Memory B cell (primary cell): ENCODE data around the gene EP300.
"Not testable (repeated sequence)": the region's sequence is repeated elsewhere in the genome, so short reads cannot be mapped to it uniquely, and the experiment has no call there.

Experiments used
- ATAC-seq: fragments of 150-1000 bp; cut with Tn5 transposase; 2 replicates; pipeline ENCODE4 v1.10.0; 2021; ENCODE audit warnings: low read depth, mild to moderate bottlenecking, moderate library complexity
- DNase-seq, 2 donors: peaks; one replicate each; pipeline ENCODE4 v3.0.0; 2022; ENCODE audit warnings: low spot score in 2 of 2
- H3K27ac Mint-ChIP-seq: one replicate; pipeline ENCODE4 v1.8.0; 2022; ENCODE audit warnings: mild to moderate bottlenecking, moderate library complexity, mixed read lengths
- H3K27me3 Mint-ChIP-seq: one replicate; pipeline ENCODE4 v1.8.0; 2022; ENCODE audit warnings: mixed read lengths
- H3K36me3 Mint-ChIP-seq: one replicate; pipeline ENCODE4 v1.8.0; 2022; ENCODE audit warnings: mild to moderate bottlenecking, mixed read lengths
- H3K4me1 Mint-ChIP-seq: one replicate; pipeline ENCODE4 v1.8.0; 2022; ENCODE audit warnings: mixed read lengths
- H3K4me3 Mint-ChIP-seq: one replicate; pipeline ENCODE4 v1.8.0; 2022; ENCODE audit warnings: mild to moderate bottlenecking, moderate library complexity, mixed read lengths
- H3K9me3 Mint-ChIP-seq: one replicate; pipeline ENCODE4 v1.8.0; 2022; ENCODE audit warnings: mixed read lengths

Gene EP300

DNA sequence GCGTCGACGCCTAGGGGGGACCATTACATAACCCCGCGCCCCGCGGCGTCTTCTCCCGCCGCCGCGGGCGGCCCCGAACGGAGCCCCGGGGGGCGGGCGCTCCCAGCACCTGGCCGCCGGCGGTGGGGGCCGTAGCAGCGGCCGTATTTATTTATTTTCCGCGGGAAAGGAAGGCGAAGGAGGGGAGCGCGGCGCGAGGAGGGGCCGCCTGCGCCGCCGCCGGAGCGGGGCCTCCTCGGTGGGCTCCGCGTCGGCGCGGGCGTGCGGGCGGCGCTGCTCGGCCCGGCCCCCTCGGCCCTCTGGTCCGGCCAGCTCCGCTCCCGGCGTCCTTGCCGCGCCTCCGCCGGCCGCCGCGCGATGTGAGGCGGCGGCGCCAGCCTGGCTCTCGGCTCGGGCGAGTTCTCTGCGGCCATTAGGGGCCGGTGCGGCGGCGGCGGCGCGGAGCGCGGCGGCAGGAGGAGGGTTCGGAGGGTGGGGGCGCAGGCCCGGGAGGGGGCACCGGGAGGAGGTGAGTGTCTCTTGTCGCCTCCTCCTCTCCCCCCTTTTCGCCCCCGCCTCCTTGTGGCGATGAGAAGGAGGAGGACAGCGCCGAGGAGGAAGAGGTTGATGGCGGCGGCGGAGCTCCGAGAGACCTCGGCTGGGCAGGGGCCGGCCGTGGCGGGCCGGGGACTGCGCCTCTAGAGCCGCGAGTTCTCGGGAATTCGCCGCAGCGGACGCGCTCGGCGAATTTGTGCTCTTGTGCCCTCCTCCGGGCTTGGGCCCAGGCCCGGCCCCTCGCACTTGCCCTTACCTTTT lies at the start of gene EP300:
TSS of gene EP300 (plus strand) at position 570 of the 795 bp plus-strand sequence. CDS start 413 bp downstream, outside the sequence.
- Mint-ChIP-seq H3K27ac (peak within 1 kb of the TSS; percentile 97), H3K4me1 (peaks cover 27% of the 10 kb centered on the region), H3K4me3 (peak within 1 kb of the TSS; percentile 94), H3K36me3 (peaks cover 6% of the 10 kb centered on the region), H3K9me3 (no peaks in the 10 kb centered on the region), H3K27me3 (no peaks in the 10 kb centered on the region)
- DNase-seq (peak; percentile 79 to 82), ATAC-seq (peak; percentile 50)

DNA sequence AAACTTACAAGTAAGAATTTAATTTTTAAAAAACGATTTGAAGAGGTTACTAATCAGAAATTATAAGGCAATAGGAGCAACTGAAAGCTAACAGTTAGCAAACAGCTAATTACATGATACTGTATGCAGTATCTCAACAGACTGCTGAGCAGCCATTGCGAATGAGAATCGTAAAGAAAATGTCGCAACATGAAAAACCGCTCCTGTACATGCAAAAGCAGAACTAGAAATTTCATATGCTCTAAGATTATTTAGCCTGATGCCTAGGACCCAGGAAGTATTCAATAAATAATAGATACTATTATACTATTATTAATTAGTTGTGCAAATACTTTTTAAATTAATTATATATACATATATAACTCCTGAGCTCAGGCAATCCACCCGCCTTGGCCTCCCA lies 48.7 kb upstream of the EP300 start:
- H3K9me3 Mint-ChIP-seq: no peaks in the 10 kb centered on the region
- ATAC-seq (no peak), DNase-seq (no peak)
- no peak overlapping the region for H3K27ac Mint-ChIP-seq
- no peak overlapping the region for H3K4me3 Mint-ChIP-seq
- H3K4me1 Mint-ChIP-seq: no peaks in the 10 kb centered on the region
- no peaks in the 10 kb centered on the region for H3K36me3 Mint-ChIP-seq
- H3K27me3 Mint-ChIP-seq: no peaks in the 10 kb centered on the region

DNA sequence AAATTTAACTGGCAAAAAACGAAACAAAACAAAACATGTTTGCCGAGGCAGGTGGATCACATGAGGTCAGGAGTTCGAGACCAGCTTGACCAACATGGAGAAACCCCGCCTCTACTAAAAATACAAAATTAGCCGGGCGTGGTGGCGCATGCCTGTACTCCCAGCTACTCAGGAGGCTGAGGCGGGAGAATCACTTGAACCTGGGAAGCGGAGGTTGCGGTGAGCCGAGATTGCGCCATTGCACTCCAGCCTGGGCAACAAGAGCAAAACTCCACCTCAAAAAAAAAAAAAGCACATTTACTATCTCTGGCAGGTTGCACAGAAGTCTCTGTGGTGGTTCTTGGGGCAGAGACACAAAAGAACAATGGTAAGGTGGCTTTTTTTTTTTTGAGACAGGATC lies 46.8 kb upstream of the EP300 start:
- not testable (repeated sequence) for H3K27me3 Mint-ChIP-seq, H3K4me1 Mint-ChIP-seq, H3K36me3 Mint-ChIP-seq, DNase-seq, H3K9me3 Mint-ChIP-seq, H3K4me3 Mint-ChIP-seq, H3K27ac Mint-ChIP-seq, ATAC-seq

DNA sequence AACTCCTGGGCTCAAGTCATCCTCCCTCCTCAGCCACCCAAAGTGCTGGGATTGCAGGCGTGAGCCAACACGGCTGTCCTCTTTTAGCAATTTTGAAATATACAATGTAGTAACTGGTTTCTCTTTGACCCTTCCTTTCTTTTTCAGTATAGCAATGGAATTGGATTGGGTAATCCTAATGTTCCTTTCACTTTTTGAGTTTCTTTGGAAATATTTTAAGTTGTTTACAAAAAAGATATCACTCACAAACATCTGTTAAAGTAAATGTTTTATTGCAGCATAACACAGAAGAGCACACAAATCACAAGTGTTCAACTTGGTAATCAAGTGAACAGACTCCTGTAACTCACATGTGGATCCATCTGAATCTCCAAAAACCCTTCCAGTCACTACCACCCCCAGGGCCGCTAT lies 44.6 kb upstream of the EP300 start:
- H3K4me3 Mint-ChIP-seq: no peak overlapping the region
- H3K27ac Mint-ChIP-seq: no peak overlapping the region
- ATAC-seq (no peak), DNase-seq (no peak)
- H3K36me3 Mint-ChIP-seq: no peaks in the 10 kb centered on the region
- H3K27me3 Mint-ChIP-seq: no peaks in the 10 kb centered on the region
- H3K9me3 Mint-ChIP-seq: no peaks in the 10 kb centered on the region
- H3K4me1 Mint-ChIP-seq: no peaks in the 10 kb centered on the region

DNA sequence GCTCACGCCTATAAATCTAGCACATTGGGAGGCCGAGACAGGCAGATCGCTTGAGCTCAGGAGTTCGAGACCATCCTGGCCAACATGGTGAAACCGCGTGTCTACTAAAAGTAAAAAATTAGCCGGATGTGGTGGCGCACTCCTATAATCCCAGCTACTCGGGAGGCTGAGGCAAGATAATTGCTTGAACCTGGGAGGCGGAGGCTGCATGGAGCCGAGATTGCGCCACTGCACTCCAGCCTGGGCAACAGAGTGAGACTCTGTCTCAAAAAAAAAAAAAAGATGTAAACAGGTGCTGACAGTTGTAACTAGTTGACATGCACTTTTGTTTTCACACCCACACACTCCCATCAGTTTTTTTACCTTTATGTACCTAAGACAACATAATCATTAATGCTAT lies 44.0 kb upstream of the EP300 start:
- H3K9me3 Mint-ChIP-seq, H3K27ac Mint-ChIP-seq, H3K4me1 Mint-ChIP-seq, H3K27me3 Mint-ChIP-seq, H3K4me3 Mint-ChIP-seq, H3K36me3 Mint-ChIP-seq, ATAC-seq, DNase-seq: not testable (repeated sequence)

DNA sequence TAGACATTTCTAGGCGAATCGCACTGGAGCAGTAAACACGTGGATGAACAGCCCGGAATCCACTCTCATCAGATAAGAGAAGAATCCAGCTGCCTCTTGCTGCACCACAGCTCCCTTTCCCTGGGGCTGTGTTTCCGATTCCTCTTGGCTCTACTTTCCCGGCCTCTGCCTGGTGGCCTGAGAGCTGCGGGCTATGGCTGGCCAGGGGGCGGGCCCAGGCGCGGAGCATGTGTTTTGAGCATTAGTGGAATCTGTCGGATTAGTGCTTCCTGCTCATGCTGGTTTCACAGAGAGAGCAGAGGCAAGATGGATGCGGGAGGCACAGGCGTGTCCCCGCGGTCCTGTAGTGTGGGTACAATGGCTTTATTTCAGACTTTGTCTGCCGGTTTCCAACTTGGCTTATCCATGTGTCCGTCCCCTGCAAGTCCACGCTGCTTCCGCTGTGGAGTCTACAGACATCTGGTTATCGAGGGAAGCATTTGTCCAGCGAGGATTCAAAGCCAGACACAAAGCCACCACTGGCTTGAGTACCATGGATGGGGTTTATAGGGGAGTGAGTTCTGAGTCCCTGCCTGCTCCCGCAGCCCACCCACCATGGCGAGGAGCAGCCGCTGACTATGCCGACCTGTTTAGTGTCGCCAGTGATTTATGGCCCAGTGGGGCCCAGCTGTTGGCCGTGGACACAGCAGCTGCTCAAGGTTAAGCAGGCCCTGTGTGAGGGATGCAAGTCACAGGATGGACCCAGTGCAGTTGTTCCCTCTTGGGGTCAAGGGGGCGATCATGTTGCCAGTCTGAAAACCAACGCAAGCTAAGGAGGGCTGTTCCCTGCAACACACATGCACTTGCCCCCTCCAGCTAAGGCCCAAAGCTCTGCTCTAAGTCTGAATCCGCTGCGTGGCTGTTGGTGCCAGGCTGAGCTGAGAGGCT lies 43.3 kb upstream of the EP300 start:
- Mint-ChIP-seq H3K27ac (no peak overlapping the region), H3K27me3 (no peaks in the 10 kb centered on the region), H3K9me3 (no peaks in the 10 kb centered on the region), H3K4me1 (no peaks in the 10 kb centered on the region), H3K36me3 (no peaks in the 10 kb centered on the region), H3K4me3 (peak overlapping the region; percentile 15)
- DNase-seq (no peak), ATAC-seq (no peak)

DNA sequence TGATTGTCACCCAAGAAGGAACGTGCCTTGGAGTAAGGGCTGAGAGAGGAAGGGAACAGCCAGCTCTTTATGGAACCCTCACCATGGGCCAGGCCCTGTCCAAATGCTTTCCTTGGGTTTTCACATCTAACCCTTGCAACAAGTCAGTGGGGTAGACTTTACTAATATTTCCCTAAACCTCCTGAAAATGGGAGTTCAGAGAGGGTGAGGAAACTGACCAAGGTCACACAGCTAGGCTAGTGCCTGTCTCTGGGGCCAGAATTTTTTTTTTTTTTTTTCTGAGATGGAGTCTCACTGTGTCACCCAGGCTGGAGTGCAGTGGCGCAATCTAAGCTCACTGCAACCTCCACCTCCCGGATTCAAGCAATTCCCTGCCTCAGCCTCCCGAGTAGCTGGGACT lies 42.6 kb upstream of the EP300 start:
- not testable (repeated sequence) for H3K27ac Mint-ChIP-seq, DNase-seq, H3K27me3 Mint-ChIP-seq, H3K36me3 Mint-ChIP-seq, H3K4me3 Mint-ChIP-seq, H3K9me3 Mint-ChIP-seq, H3K4me1 Mint-ChIP-seq, ATAC-seq

DNA sequence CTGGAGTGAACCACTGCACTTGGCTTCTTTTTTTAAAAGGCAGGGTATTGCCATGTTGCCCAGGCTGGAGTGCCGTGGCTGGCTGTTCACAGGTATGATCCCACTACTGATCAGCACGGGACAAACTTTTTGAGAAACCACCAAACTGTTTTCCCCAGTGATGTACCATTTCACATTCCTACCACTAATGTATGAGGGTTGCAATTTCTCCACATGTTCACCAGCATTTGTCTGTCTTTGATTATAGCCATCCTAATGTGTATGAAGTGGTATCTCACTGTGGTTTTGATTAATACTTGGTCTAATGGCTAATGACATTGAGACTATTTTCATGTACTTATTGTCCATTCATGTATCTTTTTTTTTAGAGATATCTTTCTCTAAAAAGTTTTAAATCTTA lies 41.5 kb upstream of the EP300 start:
- DNase-seq (no peak), ATAC-seq (no peak)
- no peak overlapping the region for H3K27ac Mint-ChIP-seq
- H3K27me3 Mint-ChIP-seq: no peaks in the 10 kb centered on the region
- no peak overlapping the region for H3K4me3 Mint-ChIP-seq
- H3K36me3 Mint-ChIP-seq: no peaks in the 10 kb centered on the region
- H3K4me1 Mint-ChIP-seq: peaks cover 2% of the 10 kb centered on the region
- no peaks in the 10 kb centered on the region for H3K9me3 Mint-ChIP-seq

DNA sequence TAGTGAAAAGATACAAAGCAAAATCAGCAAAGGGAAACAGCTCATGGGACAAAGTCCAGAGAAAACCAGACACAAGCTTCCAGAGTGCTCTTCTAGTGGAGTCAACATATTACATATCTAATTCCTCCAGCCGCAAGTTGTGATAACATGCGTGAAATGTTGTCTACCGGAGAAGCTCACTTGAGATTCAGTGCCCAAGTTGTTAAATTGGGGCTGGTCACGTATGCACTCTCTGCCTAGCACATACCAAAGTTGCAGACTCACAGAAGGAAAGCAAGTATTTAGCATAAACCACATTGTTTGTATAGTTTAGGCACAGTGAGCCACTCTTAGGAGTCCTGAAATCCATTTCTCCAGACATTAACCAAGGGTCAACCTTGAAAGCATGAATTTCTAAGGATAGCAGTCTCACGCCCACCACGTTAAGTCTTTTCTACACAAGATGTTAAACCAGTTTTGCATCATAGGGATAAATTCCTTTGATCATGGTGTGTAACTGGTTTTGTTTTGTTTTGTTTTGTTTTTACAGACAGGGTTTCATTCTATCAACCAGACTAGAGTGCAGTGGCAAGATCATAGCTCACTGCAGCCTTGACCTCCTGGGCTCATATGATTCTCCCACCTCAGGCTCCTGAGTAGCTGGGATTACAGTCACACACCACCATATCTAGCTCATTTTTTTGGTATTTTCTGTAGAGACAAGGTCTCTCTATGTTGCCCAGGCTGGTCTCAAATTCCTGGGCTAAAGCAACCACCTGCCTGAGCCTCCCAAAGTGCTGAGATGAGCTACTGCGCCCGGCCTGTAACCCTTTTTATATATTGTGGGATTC lies 39.5 kb upstream of the EP300 start:
- no peaks in the 10 kb centered on the region for H3K27me3 Mint-ChIP-seq
- ATAC-seq: no peak

DNA sequence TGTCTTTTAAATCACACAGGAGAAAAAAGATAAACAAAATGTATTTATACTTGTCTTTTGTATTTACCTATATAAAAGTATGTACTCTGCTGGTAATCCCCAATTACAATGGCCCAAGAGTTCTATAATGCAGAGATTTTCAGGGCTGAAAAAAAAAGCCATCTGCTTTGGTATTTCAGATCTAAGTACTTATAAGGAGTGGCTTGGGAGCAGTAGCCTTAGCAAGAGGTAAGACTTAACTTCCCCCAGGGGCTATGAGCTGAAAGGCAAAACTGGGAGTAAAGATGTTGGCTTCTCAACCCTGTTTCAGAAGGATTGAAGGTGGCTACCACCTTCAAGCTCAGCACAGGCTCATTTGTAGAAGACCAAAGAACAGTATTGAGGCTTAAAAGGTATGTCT lies 35.3 kb upstream of the EP300 start:
- Mint-ChIP-seq H3K9me3 (no peaks in the 10 kb centered on the region), H3K27ac (no peak overlapping the region), H3K36me3 (no peaks in the 10 kb centered on the region), H3K4me1 (peaks cover 2% of the 10 kb centered on the region), H3K27me3 (no peaks in the 10 kb centered on the region), H3K4me3 (no peak overlapping the region)
- DNase-seq (no peak), ATAC-seq (no peak)

More for the DNA sequence above, 39.5 kb upstream of the EP300 start:
- H3K36me3 Mint-ChIP-seq: no peaks in the 10 kb centered on the region
- no peaks in the 10 kb centered on the region for H3K9me3 Mint-ChIP-seq
- H3K4me3 Mint-ChIP-seq: no peak overlapping the region
- peaks cover 2% of the 10 kb centered on the region for H3K4me1 Mint-ChIP-seq
- DNase-seq: no peak
- no peak overlapping the region for H3K27ac Mint-ChIP-seq

DNA sequence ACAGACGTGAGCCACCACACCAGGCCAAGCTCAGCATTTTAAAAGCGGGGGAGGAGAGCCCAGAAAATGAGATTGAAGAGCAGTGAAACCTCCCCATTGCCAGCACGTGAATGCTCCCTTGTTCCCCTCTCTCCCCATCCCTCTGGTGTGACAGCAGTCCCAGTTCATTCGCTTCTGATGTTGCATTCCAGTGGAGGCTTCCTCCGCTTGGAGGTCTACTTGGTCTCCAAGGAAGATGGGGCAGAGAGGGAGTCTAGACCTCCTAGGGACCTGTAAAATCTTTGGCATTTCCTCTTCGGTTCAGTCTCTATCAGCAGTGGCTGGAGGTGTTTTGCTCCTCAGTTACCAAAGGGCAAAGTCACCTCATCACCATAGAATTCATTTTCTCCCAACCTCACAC lies 30.2 kb upstream of the EP300 start:
- Mint-ChIP-seq H3K27ac (no peak overlapping the region), H3K27me3 (no peaks in the 10 kb centered on the region), H3K4me1 (no peaks in the 10 kb centered on the region), H3K9me3 (no peaks in the 10 kb centered on the region), H3K36me3 (no peaks in the 10 kb centered on the region), H3K4me3 (no peak overlapping the region)
- ATAC-seq: no peak
- DNase-seq: no peak

DNA sequence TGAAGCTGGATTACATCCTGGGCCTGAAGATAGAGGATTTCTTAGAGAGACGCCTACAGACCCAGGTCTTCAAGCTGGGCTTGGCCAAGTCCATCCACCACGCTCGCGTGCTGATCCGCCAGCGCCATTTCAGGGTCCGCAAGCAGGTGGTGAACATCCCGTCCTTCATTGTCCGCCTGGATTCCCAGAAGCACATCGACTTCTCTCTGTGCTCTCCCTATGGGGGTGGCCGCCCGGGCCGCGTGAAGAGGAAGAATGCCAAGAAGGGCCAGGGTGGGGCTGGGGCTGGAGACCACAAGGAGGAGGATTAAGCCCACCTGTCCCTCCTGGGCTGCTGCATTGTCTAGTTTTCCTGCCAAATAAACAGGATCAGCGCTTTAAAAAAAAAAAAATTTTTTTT lies 28.1 kb upstream of the EP300 start:
- H3K27me3 Mint-ChIP-seq, H3K36me3 Mint-ChIP-seq, H3K27ac Mint-ChIP-seq, ATAC-seq, H3K9me3 Mint-ChIP-seq, H3K4me3 Mint-ChIP-seq, DNase-seq: not testable (repeated sequence)
- peaks cover 13% of the 10 kb centered on the region for H3K4me1 Mint-ChIP-seq

DNA sequence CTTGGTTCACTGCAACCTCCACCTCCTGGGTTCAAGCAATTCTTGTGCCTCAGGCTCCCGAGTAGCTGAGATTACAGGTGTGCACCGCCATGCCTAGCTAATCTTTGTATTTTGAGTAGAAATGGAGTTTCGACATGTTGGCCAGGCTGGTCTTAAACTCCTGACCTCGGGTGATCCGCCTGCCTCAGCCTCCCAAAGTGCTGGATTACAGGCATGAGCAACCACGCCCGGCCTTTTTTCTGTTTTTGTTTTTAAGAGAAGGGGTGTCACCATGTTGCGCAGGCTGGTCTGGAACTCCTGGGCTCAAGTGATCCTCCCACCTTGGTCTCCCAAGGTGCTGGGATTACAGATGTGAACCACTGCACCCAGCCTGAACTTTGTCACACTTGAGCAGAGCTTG lies 26.1 kb upstream of the EP300 start:
- H3K27me3 Mint-ChIP-seq, H3K27ac Mint-ChIP-seq, ATAC-seq, H3K36me3 Mint-ChIP-seq, H3K9me3 Mint-ChIP-seq, DNase-seq, H3K4me3 Mint-ChIP-seq: not testable (repeated sequence)
- peaks cover 13% of the 10 kb centered on the region for H3K4me1 Mint-ChIP-seq

DNA sequence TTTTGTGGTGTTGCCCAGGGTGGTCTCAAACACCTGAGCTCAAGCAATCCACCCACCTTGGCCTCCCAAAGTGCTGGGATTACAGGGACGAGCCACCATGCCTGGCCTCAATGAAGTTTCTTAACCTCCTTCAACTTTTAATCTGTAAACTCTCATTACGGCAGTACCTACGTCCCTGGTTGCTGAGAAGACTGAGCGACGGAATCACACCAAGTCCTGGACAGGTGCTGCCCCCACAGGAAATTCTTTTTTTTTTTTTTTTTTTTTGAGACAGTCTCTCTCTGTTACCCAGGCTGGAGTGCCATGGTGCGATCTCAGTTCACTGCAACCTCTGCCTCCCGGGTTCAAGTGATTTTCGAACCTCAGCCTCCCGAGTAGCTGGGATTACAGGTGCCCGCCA lies 24.4 kb upstream of the EP300 start:
- H3K27ac Mint-ChIP-seq: peak overlapping the region; percentile 75
- H3K36me3 Mint-ChIP-seq, H3K9me3 Mint-ChIP-seq, H3K27me3 Mint-ChIP-seq: not testable (repeated sequence)
- H3K4me1 Mint-ChIP-seq: peaks cover 17% of the 10 kb centered on the region
- ATAC-seq (peak; percentile 53), DNase-seq (peak in 1 of 2 donors; percentile 28)
- H3K4me3 Mint-ChIP-seq: peak overlapping the region; percentile 39
